HG02970 (cell line): ENCODE measurements around the gene BARHL1.

Source experiments
- ATAC-seq: cut with Tn5 transposase; IDR thresholded peaks from one replicate; pipeline ENCODE4 v1.9.1; 2021; ENCODE audit warnings: mild to moderate bottlenecking, moderate library complexity, moderate number of reproducible peaks; ENCODE audit not compliant: unreplicated experiment, low FRiP score

Gene BARHL1

DNA sequence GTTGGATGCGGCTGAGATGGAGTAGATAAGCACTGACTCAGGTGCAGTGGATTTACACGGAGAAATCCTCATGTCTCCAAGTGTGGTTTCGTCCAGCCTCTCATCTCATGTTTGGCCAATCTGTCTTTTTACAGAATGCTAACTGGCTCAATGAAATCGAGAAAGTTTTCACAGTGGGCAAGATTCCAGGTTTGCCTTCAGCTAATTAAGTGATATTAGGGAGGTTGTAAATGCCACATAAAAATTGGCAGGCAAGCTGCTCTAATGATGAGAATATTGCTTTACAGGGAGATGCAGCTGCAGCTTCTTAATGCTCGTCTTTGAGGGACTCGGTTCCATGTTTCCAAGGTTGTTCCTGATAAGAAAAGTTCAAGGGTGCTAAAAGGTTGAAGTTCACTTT lies 23.7 kb downstream of the BARHL1 start:
- ATAC-seq, result no peak

DNA sequence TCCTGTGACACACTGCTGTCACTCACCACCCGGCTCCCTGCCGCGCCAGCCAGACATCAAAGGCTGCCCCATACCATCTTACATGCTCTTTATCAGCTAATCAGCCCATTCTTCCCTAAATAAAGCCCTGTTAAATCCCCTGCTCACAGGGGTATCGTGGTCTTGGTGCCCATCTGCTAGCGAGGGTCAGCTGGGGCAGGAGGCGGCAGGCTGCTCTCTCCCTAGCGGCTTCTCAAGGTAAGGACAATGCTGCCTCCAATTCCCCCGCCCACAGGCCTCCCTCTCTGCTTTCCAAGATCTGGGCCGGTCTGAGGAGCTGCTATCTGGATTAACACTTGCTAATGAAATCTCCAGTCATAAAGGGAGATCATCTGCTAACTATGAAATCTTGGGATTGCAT lies 26.8 kb downstream of the BARHL1 start:
- no peak for ATAC-seq

DNA sequence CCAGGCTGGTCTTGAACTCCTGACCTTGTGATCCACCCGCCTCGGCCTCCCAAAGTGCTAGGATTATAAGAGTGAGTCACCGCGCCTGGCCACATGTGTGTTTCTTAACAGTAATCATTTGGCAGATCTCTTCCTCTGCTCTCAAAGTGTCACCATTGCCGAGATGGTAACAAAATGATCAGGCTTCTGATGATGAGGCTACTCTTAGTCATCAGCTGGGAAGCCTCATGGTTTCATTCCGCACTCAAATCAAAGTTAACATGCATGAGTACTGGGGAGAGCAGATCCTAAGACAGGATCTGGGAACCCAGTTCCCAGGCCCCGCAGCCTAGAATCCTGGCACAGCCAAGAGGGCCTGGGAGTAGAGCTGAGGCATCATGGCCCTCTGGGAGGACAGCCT lies 27.4 kb downstream of the BARHL1 start:
- ATAC-seq, result no peak

DNA sequence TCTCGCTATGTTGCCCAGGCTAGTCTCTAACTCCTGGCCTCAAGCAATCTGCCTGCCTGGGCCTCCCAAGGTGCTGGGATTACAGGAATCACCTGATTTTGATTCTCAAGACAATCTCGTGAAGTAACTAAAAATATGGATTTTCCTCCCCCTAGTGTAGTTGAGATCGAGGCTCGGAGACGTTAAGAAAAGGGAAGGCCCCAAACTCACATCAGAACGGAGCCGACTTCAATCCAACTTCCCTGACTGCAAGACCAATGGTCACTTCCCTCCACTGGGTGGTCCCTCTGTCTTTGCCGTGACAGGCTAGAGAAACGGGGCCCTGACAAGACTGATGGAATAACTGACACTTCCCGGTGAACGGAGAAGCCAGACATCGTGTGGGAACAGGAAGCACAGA lies 28.3 kb downstream of the BARHL1 start:
- no peak for ATAC-seq

DNA sequence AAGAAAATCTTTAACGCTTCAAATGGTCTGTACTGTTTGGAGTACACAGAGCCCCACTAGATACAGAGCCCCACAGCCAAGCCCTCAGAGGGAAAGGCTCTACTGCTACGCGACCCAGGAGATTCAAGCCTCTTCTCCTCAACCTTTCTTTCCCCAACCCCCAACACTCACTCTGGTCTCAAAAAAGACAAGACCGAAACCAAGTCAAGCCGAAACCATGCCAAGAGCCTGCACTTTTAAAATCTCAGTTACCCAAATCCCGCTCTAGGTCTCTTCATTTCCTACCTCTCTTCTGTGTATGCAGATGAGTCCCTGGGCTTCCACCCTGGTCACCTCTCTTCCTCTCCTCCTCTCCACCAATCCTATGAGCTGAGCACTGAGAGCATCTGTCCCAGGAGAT lies 31.9 kb downstream of the BARHL1 start:
- ATAC-seq, result no peak

DNA sequence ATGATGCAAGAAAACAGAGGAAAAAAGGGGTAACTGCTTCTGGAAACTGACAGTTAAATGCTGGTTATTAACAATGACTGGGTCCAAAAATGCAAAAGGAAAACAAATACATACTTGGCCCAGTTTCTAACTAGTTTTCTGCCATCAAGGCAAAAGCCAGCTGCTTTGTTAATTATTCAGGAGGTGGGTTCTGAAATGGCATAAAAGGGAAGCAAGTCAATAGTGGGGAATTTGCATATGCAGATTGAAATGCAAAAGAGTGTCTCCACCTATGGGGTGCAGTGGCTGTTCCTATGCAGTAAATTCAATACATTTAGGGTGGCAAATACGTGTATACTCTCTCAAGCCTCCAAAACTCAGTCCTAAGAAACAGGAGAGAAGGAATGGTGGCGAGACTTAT lies 33.4 kb downstream of the BARHL1 start:
- ATAC-seq, result no peak

DNA sequence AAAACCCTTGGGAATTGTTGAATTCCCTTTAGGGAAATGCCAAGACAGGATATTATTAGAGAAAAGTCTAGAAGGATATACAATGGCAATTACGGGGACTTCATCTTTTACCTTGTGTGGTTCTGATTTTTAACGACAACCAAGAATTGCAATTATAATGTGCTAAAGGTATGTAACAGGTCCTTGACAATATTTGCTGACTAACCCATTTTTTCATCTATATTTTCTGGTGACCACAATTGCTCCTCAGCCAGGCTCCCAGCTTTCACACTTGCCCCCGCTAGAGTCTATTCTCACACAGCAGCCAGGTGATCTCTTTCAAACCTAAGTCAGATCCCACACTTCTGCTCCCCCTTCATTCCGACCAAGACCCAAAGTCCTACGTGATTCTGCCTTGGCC lies 34.3 kb downstream of the BARHL1 start:
- ATAC-seq, result no peak

DNA sequence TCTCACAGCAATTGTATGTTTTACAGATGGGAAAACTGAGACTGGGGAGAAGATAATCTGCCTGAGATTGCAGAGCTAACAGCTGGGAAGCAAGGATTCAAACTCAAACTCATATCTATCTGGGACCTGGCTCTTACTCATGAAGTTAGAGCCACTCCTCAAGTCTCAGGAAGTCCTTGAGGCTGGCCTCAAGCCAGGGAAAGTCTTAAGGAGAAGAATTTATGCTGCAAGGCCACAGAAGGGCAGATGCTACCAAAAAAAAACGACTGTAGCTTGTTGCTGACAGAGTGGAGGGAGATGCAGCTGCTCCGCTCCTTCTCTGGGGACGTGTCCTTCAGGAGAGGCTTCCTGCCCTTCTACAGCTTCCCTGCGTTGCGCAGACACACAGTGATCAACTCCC lies 39.8 kb downstream of the BARHL1 start:
- no peak for ATAC-seq

DNA sequence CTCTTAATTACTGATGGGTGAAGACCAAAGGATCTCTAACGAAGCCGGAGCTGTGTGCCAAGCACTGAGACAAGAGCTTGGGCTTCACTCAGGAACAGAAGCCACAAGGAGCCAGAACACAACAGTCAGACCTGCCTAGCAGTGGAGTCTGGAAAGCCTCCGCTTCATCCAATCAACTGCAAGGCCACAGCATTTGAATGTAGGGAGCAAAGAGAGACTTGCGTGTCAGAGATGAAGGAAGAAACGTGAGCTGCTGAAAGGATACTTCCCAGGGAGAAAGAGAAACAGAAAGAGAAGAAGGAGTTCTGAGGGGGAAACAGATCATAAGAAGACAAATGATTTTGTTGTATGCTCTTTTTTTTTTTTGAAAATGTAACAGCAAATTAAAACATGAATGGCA lies 43.9 kb downstream of the BARHL1 start:
- no peak for ATAC-seq

DNA sequence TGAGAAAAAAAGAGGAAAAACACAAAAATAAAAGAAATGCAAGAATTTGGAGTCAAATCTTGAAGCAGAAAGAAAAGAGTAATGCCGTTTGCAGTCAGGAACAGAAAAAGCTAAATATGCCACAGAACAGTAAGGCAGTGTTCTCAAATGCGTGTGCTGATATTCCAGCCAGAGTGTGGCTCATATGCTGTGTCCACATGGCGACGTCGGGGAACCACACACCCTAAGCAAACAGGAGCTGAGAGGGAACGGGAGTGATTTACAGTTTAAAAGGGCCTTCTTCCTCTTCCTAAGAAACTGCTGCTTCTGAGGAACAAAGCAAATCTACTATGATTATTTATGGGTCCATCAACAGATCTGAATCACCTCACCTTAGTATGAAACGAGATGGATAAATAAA lies 44.7 kb downstream of the BARHL1 start:
- no peak for ATAC-seq

DNA sequence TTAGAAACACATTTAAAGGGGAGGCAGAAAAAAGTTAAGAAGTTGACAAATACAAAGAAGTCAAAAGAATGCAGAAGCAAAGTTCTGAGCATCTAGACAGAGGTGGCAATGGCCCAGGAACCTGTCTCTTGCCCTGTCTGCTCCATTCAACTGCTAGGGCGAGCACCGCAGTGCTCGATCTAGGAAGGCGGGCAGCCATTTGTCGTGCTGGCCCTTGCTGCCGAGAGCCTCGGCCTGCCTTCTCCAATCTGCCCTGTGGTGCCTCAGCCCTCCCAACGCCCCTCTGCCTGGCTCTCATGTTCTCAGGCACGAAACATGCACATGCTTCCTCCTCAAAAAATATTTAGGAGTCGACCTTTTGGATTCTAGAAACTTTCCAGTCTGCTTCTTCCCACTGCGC lies 45.2 kb downstream of the BARHL1 start:
- ATAC-seq, result no peak

DNA sequence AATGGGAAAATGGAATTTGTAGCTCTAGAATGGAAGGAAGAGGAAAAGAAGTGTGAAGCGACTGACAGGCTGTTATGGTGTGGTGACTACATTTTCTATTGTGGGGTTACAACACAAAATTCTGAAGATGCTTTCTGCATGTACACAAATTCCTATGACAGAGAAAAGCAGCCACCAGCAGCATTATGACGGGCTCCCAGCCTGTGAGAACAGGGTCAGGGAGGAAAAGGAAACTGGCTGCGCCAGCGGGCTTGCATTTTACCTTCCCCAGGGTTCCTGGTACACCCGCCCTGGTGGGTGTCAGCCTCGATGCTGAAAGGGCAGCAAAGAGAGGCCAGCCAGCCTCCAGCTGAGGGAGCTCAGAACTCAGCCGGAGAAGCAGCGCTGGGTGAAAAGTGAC lies 46.3 kb downstream of the BARHL1 start:
- ATAC-seq, result no peak

DNA sequence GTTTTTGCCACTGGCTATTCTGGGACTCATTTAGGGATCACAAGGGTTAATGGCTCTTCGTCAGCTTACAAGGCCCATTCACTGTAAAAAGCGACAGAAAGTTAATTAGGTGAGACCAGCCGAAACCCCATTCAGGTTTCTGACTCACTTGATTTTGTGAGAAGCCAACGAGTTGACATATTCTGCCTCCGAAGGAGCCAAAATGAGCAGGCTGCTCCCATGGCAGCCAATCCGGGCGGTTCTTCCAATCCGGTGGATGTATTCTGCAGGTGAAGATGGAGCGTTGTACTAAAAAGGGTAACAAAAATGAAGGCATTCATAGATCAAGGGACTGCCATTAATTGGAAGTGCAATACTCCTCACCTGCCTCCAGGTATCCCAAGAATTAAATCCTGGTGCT lies 47.7 kb downstream of the BARHL1 start:
- no peak for ATAC-seq

DNA sequence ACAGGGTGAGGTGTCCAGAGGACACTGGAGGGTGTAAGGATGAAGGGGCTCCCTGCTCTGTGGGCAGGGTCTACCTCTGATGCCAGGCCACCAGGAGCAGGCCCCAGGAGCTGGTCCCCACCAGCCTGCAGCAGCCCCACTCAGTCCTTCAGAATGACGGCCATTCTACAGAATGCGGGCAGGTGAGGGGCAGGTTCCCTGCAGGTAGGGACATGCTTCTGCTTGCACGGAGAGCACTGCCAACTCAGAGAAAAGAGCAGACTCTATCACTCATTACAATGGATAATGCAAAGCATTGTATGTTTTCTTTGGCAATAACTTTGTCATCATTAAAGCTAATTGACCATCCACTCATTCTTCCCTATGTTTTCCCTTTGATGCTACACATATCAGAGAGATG lies 48.4 kb downstream of the BARHL1 start:
- no peak for ATAC-seq

DNA sequence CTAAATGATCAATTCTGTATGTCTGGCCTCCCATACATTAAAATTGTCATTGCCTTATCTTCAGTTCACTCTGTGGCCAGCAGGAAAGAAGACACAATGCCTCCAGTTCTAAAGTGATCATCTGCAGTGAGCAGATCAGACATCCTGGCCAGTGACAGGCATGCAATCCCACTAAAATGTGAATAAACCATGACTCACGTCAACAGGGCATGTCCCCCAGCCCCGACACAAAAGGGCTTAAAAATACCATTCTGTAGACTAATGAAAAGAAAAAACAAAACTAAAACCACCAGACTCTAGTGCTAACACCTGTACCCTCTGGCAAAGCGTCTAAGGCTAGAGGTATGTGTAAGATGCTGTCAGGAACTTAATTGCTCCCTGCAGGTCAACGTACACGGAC lies 48.9 kb downstream of the BARHL1 start:
- no peak for ATAC-seq

DNA sequence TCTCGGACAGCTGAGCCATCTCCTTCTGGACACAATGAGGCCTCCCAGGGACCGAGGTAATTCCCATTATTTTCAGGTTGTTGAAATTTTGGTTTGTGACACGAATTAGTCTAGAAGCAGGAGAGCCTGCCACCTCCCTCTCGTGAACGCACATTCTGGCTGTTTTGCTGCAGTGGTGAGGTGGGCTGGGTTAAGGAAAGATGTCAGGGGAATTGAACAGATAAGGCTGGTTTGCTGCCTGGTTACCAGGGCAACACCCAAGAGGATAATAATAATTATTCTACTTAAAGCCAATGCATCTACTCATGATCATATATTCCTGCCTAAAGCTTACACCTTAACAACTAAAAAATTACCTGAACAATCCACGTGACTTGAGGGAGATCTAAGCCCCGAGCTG lies 49.3 kb downstream of the BARHL1 start:
- ATAC-seq, result no peak

DNA sequence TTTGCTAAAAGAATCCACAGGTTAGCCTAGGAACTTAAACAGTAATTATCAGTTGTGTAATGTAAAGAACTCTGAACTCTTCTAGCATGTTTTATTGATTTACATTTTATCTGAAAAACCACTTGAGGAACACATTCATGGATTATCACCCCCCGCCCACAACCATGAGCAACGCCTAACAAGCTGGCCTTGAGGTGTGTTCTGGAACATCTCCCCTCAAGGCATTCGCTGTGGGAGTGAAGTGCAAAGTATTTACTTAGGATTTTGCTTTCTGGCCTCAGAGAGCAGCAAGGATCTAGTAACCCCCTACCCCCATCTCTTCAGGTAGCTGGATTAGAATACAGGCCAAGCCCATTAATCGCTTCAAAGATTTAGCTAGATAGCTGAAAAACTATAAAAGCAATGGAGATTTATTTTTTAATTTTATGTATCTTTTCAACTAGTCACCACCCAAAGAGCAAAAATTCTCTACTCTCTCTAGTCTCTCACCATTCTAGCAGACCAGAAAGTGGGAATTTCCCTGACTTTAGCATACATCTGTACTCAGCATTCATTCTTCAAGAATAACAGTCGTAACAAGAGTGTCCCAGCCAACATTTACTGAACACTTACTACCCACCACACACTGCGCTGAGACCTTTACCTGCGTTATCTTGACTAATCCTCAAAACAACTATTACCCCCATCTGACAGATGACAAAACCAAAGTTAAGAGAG lies 50.2 kb downstream of the BARHL1 start:
- no peak for ATAC-seq

DNA sequence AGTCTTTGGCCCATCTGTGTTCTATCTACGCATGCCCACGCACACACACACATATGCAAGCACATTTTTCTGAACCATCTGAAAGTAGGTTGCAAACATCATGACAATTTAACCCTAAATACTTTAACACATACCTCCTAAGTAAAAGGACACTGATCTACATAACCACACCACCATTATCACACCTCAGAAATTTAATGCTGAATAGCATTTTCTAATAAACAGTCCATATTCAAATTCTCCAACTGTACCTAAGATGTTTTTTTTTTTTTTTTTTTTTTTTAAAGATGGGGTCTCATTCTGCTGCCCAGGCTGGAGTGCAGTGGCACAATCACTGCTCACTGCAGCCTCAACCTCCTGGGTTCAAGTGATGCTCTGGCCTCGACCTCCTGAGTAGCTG lies 51.9 kb downstream of the BARHL1 start:
- ATAC-seq, result no peak

DNA sequence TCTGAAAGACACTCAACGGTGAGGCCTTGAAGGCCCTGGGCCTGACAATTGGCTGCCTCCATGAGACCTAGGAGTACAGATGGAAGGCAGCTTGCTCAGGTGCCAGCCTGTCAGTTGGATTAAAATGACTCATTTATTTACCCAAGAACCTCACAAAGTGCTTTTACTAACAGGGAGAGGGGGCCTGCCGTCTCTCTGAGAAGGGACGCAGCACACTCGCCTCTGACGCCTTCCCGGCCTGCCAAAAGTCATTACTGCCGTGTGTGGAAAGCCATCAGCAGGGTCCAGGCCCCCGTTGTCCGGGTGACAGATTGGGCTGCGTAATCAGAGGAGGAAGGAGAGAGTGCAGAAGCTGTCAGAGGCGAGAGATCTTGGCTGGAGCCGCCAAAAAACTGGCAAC lies 54.9 kb downstream of the BARHL1 start:
- ATAC-seq, result no peak

DNA sequence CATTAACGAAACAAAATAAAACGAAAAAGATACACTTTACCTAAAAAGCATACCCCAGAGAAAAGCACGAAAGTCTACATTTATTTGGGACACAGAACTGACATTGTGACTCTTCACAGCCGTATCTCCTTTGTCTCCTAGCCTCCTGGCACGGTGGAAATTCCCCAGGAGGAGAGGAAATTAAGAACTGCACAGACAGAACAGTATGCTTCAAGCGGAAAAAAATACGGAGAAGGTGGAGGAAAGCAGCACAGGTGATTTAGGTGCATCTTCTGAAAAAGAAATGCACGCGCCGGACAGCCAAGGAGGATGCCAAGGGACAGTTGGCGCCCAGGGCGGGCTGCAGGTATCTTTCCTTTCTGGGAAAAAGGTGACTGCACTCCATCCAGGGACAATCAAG lies 55.4 kb downstream of the BARHL1 start:
- no peak for ATAC-seq

DNA sequence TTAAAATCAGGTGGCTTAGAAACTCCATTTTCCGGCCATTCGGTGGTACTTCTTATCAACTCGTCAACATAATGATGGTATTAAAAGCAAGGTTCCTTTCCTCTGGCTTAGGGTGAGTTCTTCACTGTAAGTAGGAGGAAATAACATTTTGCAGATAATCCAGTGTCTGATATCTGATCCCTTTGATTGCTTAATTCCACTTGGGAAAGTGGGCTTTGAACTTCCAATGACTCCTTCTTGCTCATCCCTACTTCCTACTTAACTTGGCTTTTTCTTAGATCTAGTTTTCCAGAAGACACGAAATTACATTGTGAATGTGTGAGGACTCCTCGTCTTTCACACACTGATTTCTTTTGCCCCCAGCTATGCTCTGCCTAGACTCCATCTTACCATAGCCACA lies 55.8 kb downstream of the BARHL1 start:
- no peak for ATAC-seq

DNA sequence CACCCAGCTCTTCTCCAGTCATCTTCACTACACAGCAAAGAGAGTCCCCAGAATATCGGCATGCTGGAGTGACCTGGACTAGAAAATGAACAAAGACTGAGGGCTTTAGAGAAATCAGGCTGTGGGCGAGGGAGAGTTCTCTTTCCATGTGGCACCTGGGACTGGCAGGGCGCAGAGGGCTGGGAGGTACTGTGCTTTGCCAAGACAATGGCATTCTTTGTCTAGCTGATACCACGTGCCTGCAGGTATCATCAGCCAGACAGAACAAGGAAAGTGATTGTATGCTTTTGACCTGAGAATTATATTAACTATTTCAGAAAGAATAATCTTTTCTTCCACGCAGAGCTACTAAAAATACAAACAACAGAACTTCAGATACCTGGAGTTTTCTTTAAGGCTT lies 56.9 kb downstream of the BARHL1 start:
- ATAC-seq, result no peak
